ENCODE results near the gene NKAIN4.
A peak's percentile ranks its signal among the peaks of the same experiment; 100 is the strongest.
"Not testable (repeated sequence)": the region's sequence is repeated elsewhere in the genome, so short reads cannot be mapped to it uniquely, and the experiment has no call there.

Gene NKAIN4

DNA sequence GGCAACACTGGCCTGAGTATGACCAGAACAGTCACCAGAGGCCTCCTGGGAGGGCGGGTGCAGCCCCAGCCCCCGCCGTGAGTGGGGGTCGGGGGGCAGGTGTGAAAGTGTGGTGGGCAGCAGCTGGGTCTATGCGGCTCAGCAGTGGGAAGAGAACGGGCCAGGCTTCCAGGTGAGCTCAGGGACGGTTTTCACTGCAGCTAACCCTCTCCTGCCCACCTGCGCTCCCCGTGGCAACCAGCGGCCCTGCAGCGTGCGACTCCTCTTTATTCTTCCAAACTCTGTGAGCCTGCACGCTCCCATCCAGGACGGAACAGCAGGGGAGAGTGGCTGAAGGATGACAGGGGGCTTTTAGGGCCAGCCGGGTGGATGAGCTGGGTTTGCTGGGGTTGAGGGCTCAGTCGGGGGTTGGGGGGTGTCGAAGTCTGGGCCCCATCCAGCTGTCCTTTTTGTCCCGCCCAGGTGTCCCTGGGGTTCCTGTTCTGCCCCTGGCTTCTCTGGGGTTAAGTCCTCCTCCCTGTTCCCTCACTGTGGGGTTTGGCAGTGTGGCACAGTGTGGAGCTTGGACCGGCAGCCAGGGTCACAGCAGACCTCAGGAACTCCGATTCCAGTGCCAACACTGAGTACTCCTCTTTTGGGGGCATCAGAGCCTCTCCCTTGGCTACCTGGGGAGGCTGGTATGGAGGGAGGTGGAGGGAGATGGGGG, 19.4 kb downstream of the NKAIN4 start:
- DNase-seq = peak; percentile 25

GRCh38 chr20:63233924-63234323, 20.3 kb downstream of the NKAIN4 start:
- no peak for DNase-seq

GRCh38 chr20:63233061-63233344, 21.3 kb downstream of the NKAIN4 start:
- DNase-seq = no peak

- no peak for DNase-seq
Observed at GRCh38 chr20:63232235-63233060, 21.8 kb downstream of the NKAIN4 start.

GRCh38 chr20:63230800-63231268, 23.4 kb downstream of the NKAIN4 start:
- no peak for DNase-seq

GRCh38 chr20:63228806-63229205, 25.5 kb downstream of the NKAIN4 start:
- DNase-seq = no peak

GRCh38 chr20:63227260-63227659, 27.0 kb downstream of the NKAIN4 start:
- DNase-seq = no peak

DNA sequence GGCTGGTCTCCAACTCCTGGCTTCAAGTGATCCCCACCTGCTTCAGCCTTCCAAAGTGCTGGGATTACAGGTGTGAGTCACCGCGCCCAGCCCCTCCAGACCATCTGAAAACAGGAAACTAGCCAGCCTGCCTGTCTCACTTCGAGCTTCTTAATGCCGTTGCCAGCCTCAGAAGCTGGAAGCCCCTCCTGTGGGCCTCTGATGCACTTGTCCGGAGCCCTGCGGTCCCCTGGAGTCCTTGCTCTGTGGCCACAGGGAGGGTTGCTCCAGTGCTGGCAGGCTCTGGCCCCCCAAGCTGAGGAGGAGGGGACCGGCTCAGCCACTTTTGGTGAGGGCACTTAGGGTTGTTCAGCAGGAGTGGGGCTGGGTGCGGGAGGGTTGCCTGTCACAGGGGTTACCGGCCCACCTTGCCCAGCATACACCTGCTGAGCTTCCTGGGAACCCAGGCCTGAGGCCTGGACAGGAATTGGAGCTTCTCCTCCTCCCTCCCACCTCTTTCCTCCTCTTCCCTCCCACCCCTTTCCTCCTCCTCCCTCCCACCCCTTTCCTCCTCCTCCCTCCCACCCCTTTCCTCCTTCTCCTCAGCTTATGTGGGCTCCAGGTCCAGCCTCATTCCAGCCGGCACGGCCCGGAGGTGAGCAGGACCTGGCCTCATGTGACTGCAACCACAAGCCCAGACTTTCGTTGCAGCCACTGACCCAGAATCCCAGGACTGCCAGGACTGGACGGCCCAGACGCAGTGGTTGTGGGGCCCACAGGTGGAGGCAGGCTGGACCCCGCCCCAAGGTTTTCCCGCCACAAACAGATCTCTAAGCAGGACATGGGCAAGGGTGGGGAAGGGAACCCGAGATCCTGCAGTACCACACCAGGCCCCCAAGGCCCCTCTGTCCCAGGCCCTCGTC, 28.0 kb downstream of the NKAIN4 start:
- DNase-seq = no peak

- DNase-seq = no peak
Observed at GRCh38 chr20:63225082-63225454, 29.2 kb downstream of the NKAIN4 start.

DNA sequence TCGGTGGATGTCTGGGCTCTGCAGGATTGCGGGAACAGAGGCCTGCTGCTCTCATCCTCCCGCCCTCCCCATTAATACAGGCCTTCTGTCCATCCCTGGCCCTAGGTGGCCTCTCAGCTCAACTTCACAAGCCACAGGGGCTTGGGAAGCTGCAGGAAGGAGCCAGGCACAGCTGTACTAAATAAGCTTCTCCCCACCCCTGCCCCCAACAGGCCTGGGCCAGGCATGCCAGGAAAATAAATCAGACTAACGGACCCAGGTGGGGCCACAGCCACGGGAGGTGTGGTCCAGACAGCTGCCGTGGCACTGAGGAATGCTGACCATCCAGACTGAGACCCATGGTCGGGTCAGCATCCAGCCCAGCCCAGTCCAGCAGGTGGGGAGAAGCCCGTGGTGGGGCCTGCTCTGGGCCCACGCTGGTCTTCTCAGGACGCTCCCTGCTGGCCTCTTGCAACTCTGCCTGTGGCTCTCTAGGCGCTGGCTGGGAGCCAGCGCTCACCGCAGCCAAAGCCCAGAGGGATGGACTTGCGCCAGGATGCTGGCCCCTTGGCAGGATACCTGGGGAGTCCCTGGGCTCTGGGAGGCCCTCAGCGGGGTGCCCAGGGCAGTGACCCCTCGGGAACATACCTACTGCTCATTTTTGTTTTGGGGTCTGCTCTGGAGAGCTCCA, 29.7 kb downstream of the NKAIN4 start:
- no peak for DNase-seq

DNA sequence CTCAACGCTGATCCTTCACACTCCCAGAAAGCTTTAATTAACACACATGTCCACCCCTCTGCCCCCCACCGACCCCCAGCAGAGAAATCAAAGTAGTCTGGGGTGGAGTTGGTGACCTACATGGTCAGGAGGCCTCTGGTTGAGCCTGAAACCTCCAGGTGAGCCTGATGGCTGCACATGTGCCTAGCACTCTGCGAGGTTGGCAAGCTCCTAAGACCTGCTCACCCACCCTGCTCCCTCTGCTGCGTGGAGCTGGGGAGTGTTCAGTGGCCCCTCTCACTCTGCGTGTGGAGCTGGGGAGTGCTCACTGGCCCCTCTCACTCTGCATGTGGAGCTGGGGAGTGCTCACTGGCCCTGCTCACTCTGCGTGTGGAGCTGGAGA, 30.4 kb downstream of the NKAIN4 start:
- no peak for DNase-seq

- DNase-seq = peak; percentile 52
Observed at GRCh38 chr20:63223121-63223825, 31.0 kb downstream of the NKAIN4 start.

DNA sequence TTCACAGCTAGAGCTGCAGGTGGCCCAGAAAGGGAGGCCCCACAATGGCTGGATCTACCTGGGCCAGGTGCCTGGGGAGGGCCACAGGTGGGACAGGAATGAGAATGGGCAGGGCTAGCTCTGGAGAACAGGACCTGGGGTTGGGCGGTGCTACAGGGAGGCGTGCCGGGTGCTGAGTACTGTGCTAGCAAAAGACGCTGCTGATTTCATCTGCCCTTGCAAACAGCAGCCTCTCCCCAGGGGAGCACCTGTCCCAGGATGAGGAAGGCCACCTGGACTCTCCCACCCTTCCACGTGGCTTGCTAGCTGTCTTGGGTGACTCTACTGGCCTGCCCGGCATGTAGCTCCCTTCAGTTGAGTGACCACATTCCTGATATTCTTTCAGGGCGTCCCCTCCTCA, 31.7 kb downstream of the NKAIN4 start:
- no peak for DNase-seq

DNA sequence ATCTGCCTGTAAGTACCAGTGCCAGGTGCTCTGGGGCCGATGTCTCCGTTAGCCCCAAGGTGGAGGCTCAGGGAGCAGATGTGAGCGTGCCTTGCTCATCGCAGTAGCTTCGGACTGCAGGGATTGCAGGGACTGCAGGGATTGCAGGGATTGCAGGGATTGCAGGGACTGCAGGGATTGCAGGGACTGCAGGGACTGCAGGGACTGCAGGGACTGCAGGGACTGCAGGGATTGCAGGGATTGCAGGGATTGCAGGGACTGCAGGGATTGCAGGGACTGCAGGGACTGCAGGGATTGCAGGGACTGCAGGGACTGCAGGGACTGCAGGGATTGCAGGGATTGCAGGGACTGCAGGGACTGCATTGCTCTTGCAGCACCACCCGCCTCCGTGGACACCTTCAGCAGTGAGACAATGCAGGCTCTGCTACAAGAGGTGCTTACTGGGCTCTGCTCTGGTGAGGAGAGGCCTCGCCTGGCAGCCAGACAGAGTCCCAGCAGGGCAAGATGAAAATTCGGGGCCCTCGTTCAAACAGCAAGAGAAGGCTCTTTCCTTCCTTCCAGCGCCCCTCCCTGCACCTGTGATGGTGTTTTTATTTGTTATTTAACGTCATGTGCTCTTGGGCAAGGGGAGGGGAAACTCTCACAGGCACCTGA, 32.7 kb downstream of the NKAIN4 start:
- DNase-seq = not testable (repeated sequence)

DNA sequence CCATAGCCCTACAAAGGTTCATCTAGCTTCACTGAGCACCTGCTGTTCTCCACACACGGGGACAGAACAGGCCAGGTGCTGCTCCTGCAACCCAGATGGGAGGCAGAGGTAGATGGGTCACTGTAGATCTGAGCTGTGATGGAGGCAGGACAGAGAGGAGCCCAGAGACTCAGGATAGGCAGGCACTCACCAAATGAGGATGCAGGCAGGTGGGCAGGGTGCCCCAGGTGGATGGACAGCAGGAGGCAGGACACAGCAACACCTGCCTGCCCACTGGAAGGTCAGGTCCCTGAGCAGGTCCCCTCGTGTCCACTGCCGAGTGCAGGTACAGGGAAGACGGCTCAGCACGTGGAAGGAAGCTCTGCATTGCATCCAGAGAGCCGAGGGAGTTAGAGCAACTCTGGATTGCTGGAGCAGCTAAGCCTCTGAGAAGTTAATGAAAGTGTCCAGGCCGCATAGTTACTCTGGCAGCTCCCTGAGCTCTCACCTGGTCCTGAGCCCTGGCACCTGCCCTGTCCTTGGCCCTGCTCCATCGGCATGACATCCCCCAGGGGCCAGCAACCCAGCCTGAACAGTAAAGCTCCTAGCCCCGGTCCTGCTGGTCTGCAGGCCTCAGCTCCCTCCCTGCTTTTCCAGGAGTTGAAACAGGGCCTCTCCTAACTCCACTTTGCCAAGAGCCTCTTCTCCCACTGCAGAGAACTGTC, 33.4 kb downstream of the NKAIN4 start:
- no peak for DNase-seq

- no peak for DNase-seq
Observed at GRCh38 chr20:63219866-63220521, 34.3 kb downstream of the NKAIN4 start.

GRCh38 chr20:63219447-63219821, 34.8 kb downstream of the NKAIN4 start:
- no peak for DNase-seq

DNA sequence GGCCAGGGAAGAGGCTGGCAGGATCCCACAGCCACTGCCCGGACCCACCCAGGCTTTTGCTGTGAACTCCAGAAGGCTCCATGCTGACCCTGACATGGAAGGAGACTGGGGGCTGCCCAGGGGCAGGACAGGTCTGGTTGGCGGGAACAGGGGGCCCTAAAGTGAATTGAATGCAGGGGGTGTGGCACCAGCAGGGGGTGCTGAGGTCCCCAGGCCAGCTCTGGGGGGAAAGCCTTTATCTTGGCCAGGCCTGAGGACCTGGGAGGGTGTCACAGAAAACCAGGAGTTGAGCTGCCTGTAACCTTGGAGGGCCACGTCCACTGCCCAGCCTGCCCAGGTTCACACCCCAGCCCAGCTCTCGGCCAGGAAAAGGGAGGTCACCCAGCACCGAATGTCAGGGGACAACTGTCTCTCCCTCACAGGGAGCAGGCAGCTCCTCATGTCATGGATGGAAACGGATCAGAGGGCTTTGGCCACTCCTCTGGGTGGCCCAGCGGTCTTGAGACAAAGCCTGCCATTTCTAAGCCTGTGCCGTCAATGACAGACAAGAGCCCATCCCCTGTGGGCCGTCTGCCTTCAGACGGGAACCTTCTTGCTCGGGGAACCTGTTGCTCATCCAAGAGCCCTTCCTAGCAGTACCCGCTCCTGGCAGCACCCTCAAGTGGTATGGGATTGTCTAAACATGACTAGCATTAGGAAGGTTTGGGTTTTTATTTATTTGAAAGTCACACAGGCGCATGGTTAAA, 35.4 kb downstream of the NKAIN4 start:
- no peak for DNase-seq

GRCh38 chr20:63217706-63218105, 36.6 kb downstream of the NKAIN4 start:
- no peak for DNase-seq

Data from CD4-positive, alpha-beta T cell treated with Interleukin-21 for 1 hour (primary cell).